ENCODE measurements around the gene SORT1.

SORT1 gene

GRCh38 chr1:109262231-109263055 lies 135.3 kb downstream of the SORT1 start:
- no peak overlapping the region for H3K27ac ChIP-seq (ENCODE audit: low read length)
- no peak overlapping the region for H2AFZ ChIP-seq (ENCODE audit: low read depth, low read length)
- TF ChIP-seq, protein P1, sequence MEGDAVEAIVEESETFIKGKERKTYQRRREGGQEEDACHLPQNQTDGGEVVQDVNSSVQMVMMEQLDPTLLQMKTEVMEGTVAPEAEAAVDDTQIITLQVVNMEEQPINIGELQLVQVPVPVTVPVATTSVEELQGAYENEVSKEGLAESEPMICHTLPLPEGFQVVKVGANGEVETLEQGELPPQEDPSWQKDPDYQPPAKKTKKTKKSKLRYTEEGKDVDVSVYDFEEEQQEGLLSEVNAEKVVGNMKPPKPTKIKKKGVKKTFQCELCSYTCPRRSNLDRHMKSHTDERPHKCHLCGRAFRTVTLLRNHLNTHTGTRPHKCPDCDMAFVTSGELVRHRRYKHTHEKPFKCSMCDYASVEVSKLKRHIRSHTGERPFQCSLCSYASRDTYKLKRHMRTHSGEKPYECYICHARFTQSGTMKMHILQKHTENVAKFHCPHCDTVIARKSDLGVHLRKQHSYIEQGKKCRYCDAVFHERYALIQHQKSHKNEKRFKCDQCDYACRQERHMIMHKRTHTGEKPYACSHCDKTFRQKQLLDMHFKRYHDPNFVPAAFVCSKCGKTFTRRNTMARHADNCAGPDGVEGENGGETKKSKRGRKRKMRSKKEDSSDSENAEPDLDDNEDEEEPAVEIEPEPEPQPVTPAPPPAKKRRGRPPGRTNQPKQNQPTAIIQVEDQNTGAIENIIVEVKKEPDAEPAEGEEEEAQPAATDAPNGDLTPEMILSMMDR (IDR thresholded peaks at IDR 0.05; ENCODE audit: low read depth, low read length) = no peak
- no peak for TF ChIP-seq EZH2phosphoT487 (IDR thresholded peaks at IDR 0.05; ENCODE audit: low read depth)

DNA sequence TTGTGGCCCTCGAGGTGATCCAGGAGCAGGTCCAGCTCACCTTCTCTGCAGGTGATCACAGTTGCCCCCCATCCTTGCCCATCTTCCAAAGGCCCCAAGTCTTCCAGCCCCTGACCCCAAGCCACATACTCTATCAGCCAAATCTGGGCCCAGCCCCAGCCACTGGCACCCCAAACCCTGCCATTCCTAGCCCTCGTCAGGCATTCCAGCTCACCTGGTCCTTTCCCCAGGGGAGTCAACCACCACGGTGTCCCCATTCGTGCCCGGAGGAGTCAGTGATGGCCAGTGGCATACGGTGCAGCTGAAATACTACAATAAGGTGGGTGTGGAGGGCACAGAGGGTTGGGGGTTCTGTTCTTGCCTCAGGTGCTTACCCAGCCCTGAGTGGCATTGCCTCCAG lies 136.1 kb downstream of the SORT1 start:
- Histone ChIP-seq H3K9me3 (ENCODE audit: insufficient read depth, low read length) (no peaks in the 10 kb centered on the region), H3K27me3 (ENCODE audit: low read depth, low read length) (no peaks in the 10 kb centered on the region), H2AFZ (ENCODE audit: low read depth, low read length) (no peak overlapping the region), H4K20me1 (ENCODE audit: insufficient read depth, low read length) (no peaks in the 10 kb centered on the region), H3K4me3 (ENCODE audit: low read length) (no peak overlapping the region), H3K36me3 (replicated peaks; ENCODE audit: low read depth, low read length) (no peaks in the 10 kb centered on the region), H3K4me1 (ENCODE audit: low read length) (no peaks in the 10 kb centered on the region), H3K27ac (ENCODE audit: low read length) (no peak overlapping the region), H3K9ac (ENCODE audit: low read length) (no peak overlapping the region), H3K79me2 (ENCODE audit: low read length) (no peaks in the 10 kb centered on the region), H3K4me2 (ENCODE audit: low read length) (no peak overlapping the region)
- TF ChIP-seq, protein P1 (IDR thresholded peaks at IDR 0.05; ENCODE audit: low read depth, low read length) = no peak
- TF ChIP-seq EZH2phosphoT487 (IDR thresholded peaks at IDR 0.05; ENCODE audit: low read depth) = no peak

More at GRCh38 chr1:109262231-109263055, 135.3 kb downstream of the SORT1 start:
- H4K20me1 ChIP-seq (ENCODE audit: insufficient read depth, low read length) = no peaks in the 10 kb centered on the region
- H3K4me2 ChIP-seq (ENCODE audit: low read length) = no peak overlapping the region
- no peaks in the 10 kb centered on the region for H3K9me3 ChIP-seq (ENCODE audit: insufficient read depth, low read length)
- no peaks in the 10 kb centered on the region for H3K27me3 ChIP-seq (ENCODE audit: low read depth, low read length)
- H3K4me3 ChIP-seq (ENCODE audit: low read length) = no peak overlapping the region
- H3K9ac ChIP-seq (ENCODE audit: low read length) = no peak overlapping the region
- no peaks in the 10 kb centered on the region for H3K36me3 ChIP-seq (replicated peaks; ENCODE audit: low read depth, low read length)
- H3K4me1 ChIP-seq (ENCODE audit: low read length) = no peaks in the 10 kb centered on the region
- no peaks in the 10 kb centered on the region for H3K79me2 ChIP-seq (ENCODE audit: low read length)

GRCh38 chr1:109261006-109261405 lies 136.7 kb downstream of the SORT1 start:
- Histone ChIP-seq H3K79me2 (ENCODE audit: low read length) (no peaks in the 10 kb centered on the region), H3K9ac (ENCODE audit: low read length) (no peak overlapping the region), H3K27ac (ENCODE audit: low read length) (no peak overlapping the region), H3K9me3 (ENCODE audit: insufficient read depth, low read length) (no peaks in the 10 kb centered on the region), H2AFZ (ENCODE audit: low read depth, low read length) (no peak overlapping the region), H3K4me1 (ENCODE audit: low read length) (no peaks in the 10 kb centered on the region), H3K27me3 (ENCODE audit: low read depth, low read length) (no peaks in the 10 kb centered on the region), H4K20me1 (ENCODE audit: insufficient read depth, low read length) (no peaks in the 10 kb centered on the region), H3K4me3 (ENCODE audit: low read length) (no peak overlapping the region), H3K36me3 (replicated peaks; ENCODE audit: low read depth, low read length) (no peaks in the 10 kb centered on the region), H3K4me2 (ENCODE audit: low read length) (no peak overlapping the region)
- no peak for TF ChIP-seq EZH2phosphoT487 (IDR thresholded peaks at IDR 0.05; ENCODE audit: low read depth)
- TF ChIP-seq, protein P1 (IDR thresholded peaks at IDR 0.05; ENCODE audit: low read depth, low read length) = no peak

DNA sequence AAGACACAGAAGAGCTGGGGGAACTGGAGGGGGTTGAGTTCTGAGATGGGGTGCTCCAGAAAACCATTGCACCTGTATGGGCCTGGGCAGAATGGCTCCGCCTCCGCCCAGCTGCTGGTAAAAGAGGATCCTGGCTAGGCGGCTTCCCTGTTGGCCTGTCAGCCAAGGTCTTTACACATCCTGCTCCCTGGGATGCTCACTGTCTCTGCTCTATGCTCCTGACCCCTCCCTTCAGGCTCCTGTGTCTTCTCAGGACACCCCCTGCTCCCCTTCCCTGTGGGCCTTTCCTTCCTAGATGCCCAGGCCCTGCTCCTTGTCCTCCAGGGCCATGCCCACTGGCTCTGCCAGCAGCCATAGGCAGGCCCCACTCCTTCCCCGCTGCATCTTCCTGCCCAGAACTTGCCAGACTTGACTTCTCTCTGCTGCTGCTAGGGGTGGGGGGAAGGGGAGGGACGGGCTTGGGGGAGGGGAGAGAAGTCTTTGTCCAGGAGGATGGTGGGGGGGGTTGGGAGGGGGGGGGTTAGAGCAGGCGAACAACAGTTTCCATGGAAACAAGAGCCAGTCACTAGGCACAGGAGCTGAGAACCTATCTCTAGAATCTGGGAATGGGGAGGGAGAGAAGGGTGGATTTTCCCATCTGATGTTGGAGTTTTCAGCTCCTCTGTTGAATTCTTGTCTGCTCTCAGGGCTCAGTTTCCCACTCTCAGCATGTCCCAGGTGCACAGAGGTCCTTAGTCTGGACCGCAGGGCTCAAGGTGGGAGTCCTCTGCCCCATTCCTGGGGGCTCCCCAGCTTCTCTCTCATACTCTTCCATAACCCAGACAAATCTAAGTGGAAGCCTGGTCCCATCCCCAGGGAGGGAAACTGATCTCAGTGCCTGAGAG lies 137.8 kb downstream of the SORT1 start:
- H3K4me2 ChIP-seq (ENCODE audit: low read length) = no peak overlapping the region
- TF ChIP-seq EZH2phosphoT487 (IDR thresholded peaks at IDR 0.05; ENCODE audit: low read depth) = no peak
- TF ChIP-seq, protein P1 (IDR thresholded peaks at IDR 0.05; ENCODE audit: low read depth, low read length) = no peak
- H3K36me3 ChIP-seq (replicated peaks; ENCODE audit: low read depth, low read length) = no peaks in the 10 kb centered on the region
- no peaks in the 10 kb centered on the region for H3K4me1 ChIP-seq (ENCODE audit: low read length)
- no peaks in the 10 kb centered on the region for H3K79me2 ChIP-seq (ENCODE audit: low read length)
- H3K9me3 ChIP-seq (ENCODE audit: insufficient read depth, low read length) = no peaks in the 10 kb centered on the region
- H3K27me3 ChIP-seq (ENCODE audit: low read depth, low read length) = no peaks in the 10 kb centered on the region
- no peak overlapping the region for H2AFZ ChIP-seq (ENCODE audit: low read depth, low read length)
- H3K27ac ChIP-seq (ENCODE audit: low read length) = no peak overlapping the region
- H3K4me3 ChIP-seq (ENCODE audit: low read length) = no peak overlapping the region
- no peak overlapping the region for H3K9ac ChIP-seq (ENCODE audit: low read length)
- no peaks in the 10 kb centered on the region for H4K20me1 ChIP-seq (ENCODE audit: insufficient read depth, low read length)
